Prostate gland (tissue), 2 donors: Measurements from ENCODE around the gene ATP12A. TPM values are rescaled to one million over a fixed set of nuclear protein-coding genes. Genes with fewer than 3 reads are reported as not detected.

Source experiments
- DNase-seq: peaks from one replicate; pipeline ENCODE4 v3.0.0-alpha.2; 2019; ENCODE audit warnings: low spot score
- H3K27ac ChIP-seq, 2 donors: fragments of 200-600 bp; sonication (generic); 2 replicates each; pipeline ENCODE4 v1.5.1; 2017 to 2019
- H3K27me3 ChIP-seq: fragments of 200-600 bp; sonication (generic); replicated peaks from 2 replicates; pipeline ENCODE4 v1.5.1; 2019; ENCODE audit not compliant: insufficient read depth
- H3K36me3 ChIP-seq, 2 donors: fragments of 200-600 bp; sonication (generic); 1 replicate in 1 of 2; 2 replicates in 1 of 2; pipeline versions ENCODE4 v1.5.1 to v1.8.1; 2017 to 2019
- H3K4me1 ChIP-seq: fragments of 200-600 bp; sonication (generic); replicated peaks from 2 replicates; pipeline ENCODE4 v1.5.1; 2019
- H3K4me3 ChIP-seq, 2 donors: fragments of 200-600 bp; sonication (generic); 2 replicates each; pipeline ENCODE4 v1.5.1; 2017 to 2019
- H3K9me3 ChIP-seq: fragments of 200-600 bp; sonication (generic); 2 replicates; pipeline ENCODE4 v1.5.1; 2017
- POLR2A ChIP-seq: fragments of 450-650 bp; IDR thresholded peaks from one replicate; pipeline ENCODE4 v1.6.1; 2016; ENCODE audit warnings: antibody characterized with exemption, mild to moderate bottlenecking
- POLR2AphosphoS5 ChIP-seq: sonication (generic); formaldehyde crosslinking; IDR thresholded peaks from one replicate; pipeline ENCODE4 v1.6.1; 2017; ENCODE audit warnings: antibody characterized with exemption
- WGBS: methylation state at CpG from one replicate; pipeline ENCODE4 v1.1.5; 2018; 5-methylcytosine and 5-hydroxymethylcytosine counted together
- intact Hi-C: fragments of 100-400 bp; cut with DNase I; formaldehyde crosslinking; loops from one replicate; pipeline ENCODE4 v1.14.2; 2022
- total RNA-seq, 2 donors: library from RNA; depleted of rRNA; stranded (reverse); fragments of >200 nt; gene quantifications; one replicate each; pipeline ENCODE4 v1.1.0, GENCODE V29; 2016
- TF ChIP-seq, protein P1 (sequence below), 4 experiments: fragments of 200-600 bp in 2 of 4; fragments of 450-650 bp in 2 of 4; sonication (generic) in 2 of 4; IDR thresholded peaks; 1 replicate in 3 of 4; 2 replicates in 1 of 4; pipeline ENCODE4 v1.5.1; 2016 to 2019; ENCODE audit warnings: antibody characterized with exemption in 4 of 4, mild to moderate bottlenecking in 2 of 4, moderate library complexity in 2 of 4

The ATP12A gene
- total RNA-seq, 2 donors from 2014 or later = 0.09 to 0.91 TPM

DNA sequence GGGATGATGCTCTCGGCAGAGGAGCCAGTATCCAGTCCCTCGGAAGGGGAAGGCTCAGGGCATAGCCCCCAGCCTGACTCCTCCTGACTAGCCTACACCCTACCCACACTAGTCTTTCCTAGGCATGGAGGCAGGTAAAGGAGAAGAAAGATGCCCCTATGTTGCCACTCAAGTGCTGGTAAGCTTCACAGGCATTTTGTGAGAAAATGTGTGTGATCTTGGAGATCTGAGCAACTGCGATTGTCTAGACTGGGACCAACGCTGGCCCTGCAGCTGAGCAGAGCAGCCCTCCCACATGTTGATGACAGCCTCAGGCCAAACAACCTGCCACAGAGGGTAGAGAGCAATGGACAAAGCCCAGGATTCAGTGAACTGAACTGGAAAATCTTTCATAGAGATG is 11.7 kb upstream of the ATP12A start:
- H3K27ac ChIP-seq = no peak overlapping the region
- H3K27me3 ChIP-seq = no peaks in the 10 kb centered on the region
- H3K4me1 ChIP-seq = no peaks in the 10 kb centered on the region
- no peak for DNase-seq
- intact Hi-C loops = no loop called here
- no peak overlapping the region for H3K4me3 ChIP-seq
- no peaks in the 10 kb centered on the region for H3K9me3 ChIP-seq
- 76% methylated on average over 4 of the region's 4 CpGs for WGBS
- no peaks in the 10 kb centered on the region for H3K36me3 ChIP-seq
- TF ChIP-seq, protein P1, sequence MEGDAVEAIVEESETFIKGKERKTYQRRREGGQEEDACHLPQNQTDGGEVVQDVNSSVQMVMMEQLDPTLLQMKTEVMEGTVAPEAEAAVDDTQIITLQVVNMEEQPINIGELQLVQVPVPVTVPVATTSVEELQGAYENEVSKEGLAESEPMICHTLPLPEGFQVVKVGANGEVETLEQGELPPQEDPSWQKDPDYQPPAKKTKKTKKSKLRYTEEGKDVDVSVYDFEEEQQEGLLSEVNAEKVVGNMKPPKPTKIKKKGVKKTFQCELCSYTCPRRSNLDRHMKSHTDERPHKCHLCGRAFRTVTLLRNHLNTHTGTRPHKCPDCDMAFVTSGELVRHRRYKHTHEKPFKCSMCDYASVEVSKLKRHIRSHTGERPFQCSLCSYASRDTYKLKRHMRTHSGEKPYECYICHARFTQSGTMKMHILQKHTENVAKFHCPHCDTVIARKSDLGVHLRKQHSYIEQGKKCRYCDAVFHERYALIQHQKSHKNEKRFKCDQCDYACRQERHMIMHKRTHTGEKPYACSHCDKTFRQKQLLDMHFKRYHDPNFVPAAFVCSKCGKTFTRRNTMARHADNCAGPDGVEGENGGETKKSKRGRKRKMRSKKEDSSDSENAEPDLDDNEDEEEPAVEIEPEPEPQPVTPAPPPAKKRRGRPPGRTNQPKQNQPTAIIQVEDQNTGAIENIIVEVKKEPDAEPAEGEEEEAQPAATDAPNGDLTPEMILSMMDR (IDR thresholded peaks at IDR 0.05) = no peak
- TF ChIP-seq POLR2AphosphoS5 (no peak), POLR2A (no peak)

DNA sequence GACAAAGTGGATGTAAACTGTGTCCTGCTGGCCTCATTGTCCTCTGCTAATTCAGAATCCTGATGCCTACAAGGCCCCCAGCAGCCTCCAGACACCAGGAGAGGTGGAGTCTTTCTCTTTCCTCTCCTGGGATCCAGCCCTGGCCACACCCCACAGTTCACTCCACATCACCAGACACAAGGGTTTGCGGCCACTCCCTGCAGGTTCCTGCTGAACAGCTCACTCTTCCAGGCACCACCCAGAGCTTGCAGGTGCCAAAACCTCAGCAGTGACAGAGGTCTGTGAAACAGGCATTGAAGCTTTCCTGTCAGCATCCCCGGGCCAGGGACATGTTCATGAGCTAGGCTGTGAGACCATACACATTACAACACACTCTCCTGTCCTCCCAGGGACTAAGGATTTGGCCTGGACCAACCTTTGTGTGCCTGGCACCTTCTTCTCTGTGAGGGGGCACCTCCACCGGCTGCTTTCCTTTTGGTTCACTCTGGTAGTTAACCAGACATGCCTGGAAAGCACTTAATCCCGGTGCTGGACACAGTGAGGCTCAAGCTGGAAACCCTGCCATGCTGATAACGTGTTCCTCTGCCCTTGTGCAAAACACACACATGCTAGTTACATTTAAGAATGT is 11.1 kb upstream of the ATP12A start:
- Histone ChIP-seq H3K27ac (no peak overlapping the region), H3K36me3 (no peaks in the 10 kb centered on the region), H3K9me3 (no peaks in the 10 kb centered on the region), H3K27me3 (no peaks in the 10 kb centered on the region), H3K4me3 (no peak overlapping the region), H3K4me1 (no peaks in the 10 kb centered on the region)
- TF ChIP-seq POLR2AphosphoS5 (no peak), POLR2A (no peak)
- TF ChIP-seq, protein P1 (IDR thresholded peaks at IDR 0.05) = no peak
- peak; percentile 22 for DNase-seq
- 87% methylated on average over 5 of the region's 5 CpGs for WGBS
- intact Hi-C loops = no loop called here

DNA sequence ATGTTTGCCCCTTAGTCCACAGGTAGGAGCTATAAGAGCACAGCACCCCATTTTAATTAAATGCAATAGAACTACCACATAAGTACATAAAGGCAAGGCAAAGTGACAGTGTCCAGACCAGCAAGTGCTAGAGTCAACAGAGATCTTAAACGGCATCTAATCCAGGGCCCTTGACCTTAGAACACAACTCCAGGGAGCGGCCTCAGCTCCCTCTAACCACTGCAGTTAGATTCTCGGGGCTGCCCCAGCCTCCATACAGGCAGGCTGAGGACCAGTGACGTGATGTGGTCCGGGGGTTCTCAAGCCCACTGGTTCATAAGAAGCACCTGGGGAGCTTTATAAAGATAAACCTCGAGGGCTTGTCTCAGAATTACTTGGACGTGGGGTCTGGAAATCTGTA is 10.0 kb upstream of the ATP12A start:
- no peak for DNase-seq
- no peaks in the 10 kb centered on the region for H3K27me3 ChIP-seq
- no peaks in the 10 kb centered on the region for H3K4me1 ChIP-seq
- intact Hi-C loops = no loop called here
- WGBS = 82% methylated on average over 7 of the region's 7 CpGs
- H3K9me3 ChIP-seq = no peaks in the 10 kb centered on the region
- TF ChIP-seq POLR2A = no peak
- no peak for TF ChIP-seq POLR2AphosphoS5
- TF ChIP-seq, protein P1 (IDR thresholded peaks at IDR 0.05) = no peak
- no peaks in the 10 kb centered on the region for H3K36me3 ChIP-seq
- no peak overlapping the region for H3K27ac ChIP-seq
- no peak overlapping the region for H3K4me3 ChIP-seq

DNA sequence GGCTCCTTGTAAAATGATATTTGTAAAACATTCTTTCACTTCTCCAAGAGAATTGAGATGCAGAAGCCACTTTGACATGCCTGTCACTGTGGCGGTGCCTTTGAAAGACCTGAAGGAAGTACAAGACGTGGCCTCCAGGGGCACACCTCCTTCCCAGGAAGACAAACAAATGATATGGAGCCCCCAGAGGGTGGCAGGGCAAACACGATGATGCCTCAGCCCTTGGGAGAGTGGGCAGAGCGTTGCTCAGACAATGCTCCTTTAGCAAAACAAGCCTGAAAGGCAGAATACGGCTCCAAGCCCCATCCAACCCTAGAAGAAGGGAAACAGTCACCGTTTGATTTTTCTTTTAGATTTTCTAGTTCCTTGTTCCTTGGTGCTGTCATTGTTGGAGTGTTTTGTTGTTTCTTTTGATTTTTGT is 9.2 kb upstream of the ATP12A start:
- TF ChIP-seq POLR2A = no peak
- TF ChIP-seq, protein P1 (IDR thresholded peaks at IDR 0.05) = no peak
- TF ChIP-seq POLR2AphosphoS5 = no peak
- H3K27ac ChIP-seq = no peak overlapping the region
- no peaks in the 10 kb centered on the region for H3K36me3 ChIP-seq
- H3K4me3 ChIP-seq = no peak overlapping the region
- no peaks in the 10 kb centered on the region for H3K9me3 ChIP-seq
- no peaks in the 10 kb centered on the region for H3K27me3 ChIP-seq
- intact Hi-C loops = no loop called here
- 7% methylated on average over 6 of the region's 6 CpGs for WGBS
- DNase-seq = no peak
- no peaks in the 10 kb centered on the region for H3K4me1 ChIP-seq

DNA sequence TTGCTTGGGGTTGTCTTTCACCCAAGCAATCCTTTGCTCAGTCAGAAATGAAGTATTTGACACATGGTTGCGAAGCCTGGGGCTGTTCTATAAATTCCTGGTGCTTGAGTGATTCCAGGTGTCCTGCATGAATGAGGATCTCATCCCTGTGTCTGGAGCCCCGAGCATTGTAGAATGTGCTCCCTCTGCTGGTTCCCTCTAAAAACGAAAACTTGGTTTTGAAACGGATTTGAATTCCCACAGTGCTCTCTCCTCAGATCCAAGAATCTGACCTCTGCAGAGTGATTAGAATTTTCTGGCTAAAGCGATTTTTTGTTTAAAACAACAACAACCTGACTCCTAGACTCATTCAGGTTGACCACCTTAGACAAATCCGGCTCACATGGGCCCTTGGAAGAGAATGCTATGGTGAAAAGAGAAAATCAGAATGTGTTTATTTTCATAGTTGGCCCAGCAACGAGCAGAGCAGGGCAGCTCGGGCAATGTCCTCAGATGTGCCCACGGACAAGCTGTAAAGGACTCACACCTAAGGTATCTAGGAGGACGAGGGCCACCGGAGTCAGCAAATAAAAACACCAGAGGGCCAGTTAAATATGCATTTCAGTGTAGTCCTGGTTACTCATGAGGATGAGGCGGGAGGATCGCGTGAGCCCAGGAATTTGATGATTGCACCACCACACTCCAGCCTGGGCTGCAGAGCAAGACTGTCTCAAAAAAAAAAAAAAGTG is 8.7 kb upstream of the ATP12A start:
- 26% methylated on average over 14 of the region's 14 CpGs for WGBS
- H3K36me3 ChIP-seq = no peaks in the 10 kb centered on the region
- peak; percentile 36 for DNase-seq
- intact Hi-C loops = no loop called here
- no peak overlapping the region for H3K27ac ChIP-seq
- H3K9me3 ChIP-seq = no peaks in the 10 kb centered on the region
- no peak for TF ChIP-seq POLR2A
- TF ChIP-seq, protein P1 (IDR thresholded peaks at IDR 0.05) = peak in 3 of 4 experiments; percentile 43 to 67 (median 48)
- no peak for TF ChIP-seq POLR2AphosphoS5
- H3K4me3 ChIP-seq = no peak overlapping the region
- H3K27me3 ChIP-seq = no peaks in the 10 kb centered on the region
- H3K4me1 ChIP-seq = no peaks in the 10 kb centered on the region
